AG04449 (cell line): ENCODE measurements around the gene ETFB.
"Not testable (repeated sequence)": the region's sequence is repeated elsewhere in the genome, so short reads cannot be mapped to it uniquely, and the experiment has no call there.

Experiments used
- CTCF ChIA-PET: fragments of 350-600 bp; formaldehyde crosslinking; extraction: SDS; loops from one replicate; lab custom pipeline; 2021; ENCODE audit warnings: antibody characterized with exemption; lab: Yijun Ruan, JAX
- POLR2A ChIA-PET: fragments of 400-600, 350-600 bp; formaldehyde crosslinking; extraction: SDS; loops from one replicate; lab custom pipeline; 2020; ENCODE audit warnings: antibody characterized with exemption, inconsistent platforms; lab: Yijun Ruan, JAX
- DNase-seq: peaks from one replicate; pipeline ENCODE4 v3.0.0-alpha.2; 2010; ENCODE audit warnings: low read depth, low spot score
- H3K4me3 ChIP-seq: 2 replicates; pipeline ENCODE4 v1.5.1; 2011; ENCODE audit warnings: low read depth, mild to moderate bottlenecking, control low read depth, low read length
- CTCF ChIP-seq: IDR thresholded peaks from one replicate; pipeline ENCODE4 v1.5.1; 2011; ENCODE audit warnings: mild to moderate bottlenecking, moderate library complexity, low read length, control low read depth, inconsistent platforms; ENCODE audit not compliant: insufficient read depth; ENCODE audit errors: missing control alignments

Gene ETFB

GRCh38 chr19:51365965-51366388 lies at the start of gene ETFB:
Gene ETFB, minus strand, starts transcription at chr19:51366388. Its CDS starts 62 bp downstream, at chr19:51366326.
- CTCF ChIA-PET: interaction anchor here (0.6 kb wide), 2 partner anchors 28 to 55 kb away, joined by 3 to 4 read pairs; no protein-coding TSS in a partner anchor
- DNase-seq: no peak

GRCh38 chr19:51415187-51415586 lies 49.0 kb upstream of the ETFB start:
- no peak overlapping the region for H3K4me3 ChIP-seq
- DNase-seq: no peak
- ChIA-PET CTCF (no interaction called here), POLR2A (no interaction called here)
- no peak for TF ChIP-seq CTCF

More at GRCh38 chr19:51365965-51366388, at the start of gene ETFB:
- no peak for TF ChIP-seq CTCF
- POLR2A ChIA-PET: interaction anchor here (1.2 kb wide), 1 partner anchor 27 kb away, joined by 7 read pairs; no protein-coding TSS in a partner anchor
- H3K4me3 ChIP-seq: peak within 1 kb of the TSS; percentile 96

GRCh38 chr19:51410950-51411748 lies 45.0 kb upstream of the ETFB start:
- no peak overlapping the region for H3K4me3 ChIP-seq
- CTCF ChIA-PET: no interaction called here
- POLR2A ChIA-PET: no interaction called here
- no peak for DNase-seq
- TF ChIP-seq CTCF: no peak

- H3K4me3 ChIP-seq: no peak overlapping the region
- DNase-seq: no peak
- ChIA-PET CTCF (interaction anchor here (0.7 to 1.3 kb wide), 4 partner anchors 9 to 69 kb away, joined by 3 to 10 read pairs (median 5); no protein-coding TSS in a partner anchor), POLR2A (no interaction called here)
- peak; percentile 14 for TF ChIP-seq CTCF
Observed at GRCh38 chr19:51407511-51408131, 41.4 kb upstream of the ETFB start.

GRCh38 chr19:51402117-51402516 lies 35.9 kb upstream of the ETFB start:
- no peak for DNase-seq
- ChIA-PET CTCF (no interaction called here), POLR2A (no interaction called here)
- no peak for TF ChIP-seq CTCF
- H3K4me3 ChIP-seq: no peak overlapping the region

GRCh38 chr19:51399936-51400335 lies 33.7 kb upstream of the ETFB start:
- CTCF ChIA-PET: interaction anchor here (0.9 to 4.4 kb wide), 5 partner anchors 8 to 262 kb away, joined by 3 to 26 read pairs (median 3); partner anchors contain the start of gene SIGLEC10
- DNase-seq, POLR2A ChIA-PET, H3K4me3 ChIP-seq: not testable (repeated sequence)
